ENCODE data around the gene PYGB.
"Not testable (repeated sequence)": the region's sequence is repeated elsewhere in the genome, so short reads cannot be mapped to it uniquely, and the experiment has no call there.

Gene PYGB

GRCh38 chr20:25249198-25249931 lies 1.5 kb downstream of the PYGB start:
- FAIRE-seq (no peak), DNase-seq (ENCODE audit: low spot score) (no peak)

GRCh38 chr20:25250508-25250907 lies 2.6 kb downstream of the PYGB start:
- FAIRE-seq (no peak), DNase-seq (ENCODE audit: low spot score) (no peak)

- DNase-seq (ENCODE audit: low spot score) (no peak), FAIRE-seq (no peak)
These were observed 3.1 kb downstream of the PYGB start for GRCh38 chr20:25251019-25251418.

GRCh38 chr20:25251558-25251957 lies 3.7 kb downstream of the PYGB start:
- no peak for FAIRE-seq
- DNase-seq (ENCODE audit: low spot score) = no peak

DNA sequence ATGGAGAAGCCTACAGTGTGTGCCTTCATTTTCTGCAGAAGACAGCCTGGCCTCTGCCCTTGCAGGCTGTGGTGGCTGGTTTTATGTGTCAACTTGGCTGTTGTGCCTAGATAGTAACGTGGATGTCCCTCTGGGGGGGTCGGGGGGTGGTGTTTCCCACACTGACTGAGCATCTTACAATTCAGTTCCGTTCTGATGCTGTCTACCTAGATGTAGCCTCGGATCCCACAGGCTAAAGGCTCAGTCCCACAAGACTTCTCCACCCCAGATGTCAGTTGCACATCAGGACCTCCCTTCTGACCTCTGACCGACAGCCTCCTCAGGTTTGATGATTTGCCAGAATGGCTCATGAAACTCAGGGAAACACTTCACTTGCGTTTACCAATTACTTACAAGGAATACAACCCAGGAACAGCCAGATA lies 4.4 kb downstream of the PYGB start:
- DNase-seq (ENCODE audit: low spot score) = no peak
- FAIRE-seq = no peak

DNA sequence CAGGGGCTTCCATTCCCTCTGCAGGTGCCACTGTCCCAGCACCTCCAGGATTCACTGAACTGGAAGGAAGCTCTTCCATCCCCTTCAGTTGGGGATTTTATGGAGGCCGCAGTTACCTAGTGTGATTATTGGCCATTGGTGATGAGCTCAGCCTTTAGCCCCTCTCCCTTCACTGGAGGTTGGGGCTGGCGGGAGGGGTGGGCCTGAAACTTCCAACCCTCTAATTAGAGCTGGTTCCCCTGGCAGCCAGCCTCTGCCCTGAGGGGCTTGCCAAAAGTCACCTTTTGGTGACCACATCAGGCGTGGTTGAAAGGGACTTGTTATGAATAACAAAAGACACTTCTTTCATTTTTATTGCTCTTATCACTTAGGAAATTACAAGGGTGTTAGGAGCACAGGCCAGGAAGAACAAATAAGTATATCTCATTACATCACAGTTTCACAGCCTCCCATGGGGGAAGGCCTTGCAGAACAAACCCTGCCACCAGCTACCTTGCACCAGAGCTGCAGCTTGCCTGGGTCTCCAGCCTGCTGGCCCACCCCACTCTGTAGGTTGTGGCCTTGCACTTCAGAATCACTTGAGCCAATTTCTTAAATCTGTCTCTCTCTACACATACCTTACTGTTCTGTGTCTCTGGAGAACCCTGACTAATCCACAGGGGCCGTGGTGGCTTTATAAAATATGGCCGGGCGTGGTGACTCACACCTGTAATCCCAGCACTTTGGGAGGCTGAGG lies 5.0 kb downstream of the PYGB start:
- FAIRE-seq = no peak
- no peak for DNase-seq (ENCODE audit: low spot score)

- DNase-seq (ENCODE audit: low spot score) = no peak
- FAIRE-seq = no peak
These were observed 5.9 kb downstream of the PYGB start for GRCh38 chr20:25253606-25254275.

DNA sequence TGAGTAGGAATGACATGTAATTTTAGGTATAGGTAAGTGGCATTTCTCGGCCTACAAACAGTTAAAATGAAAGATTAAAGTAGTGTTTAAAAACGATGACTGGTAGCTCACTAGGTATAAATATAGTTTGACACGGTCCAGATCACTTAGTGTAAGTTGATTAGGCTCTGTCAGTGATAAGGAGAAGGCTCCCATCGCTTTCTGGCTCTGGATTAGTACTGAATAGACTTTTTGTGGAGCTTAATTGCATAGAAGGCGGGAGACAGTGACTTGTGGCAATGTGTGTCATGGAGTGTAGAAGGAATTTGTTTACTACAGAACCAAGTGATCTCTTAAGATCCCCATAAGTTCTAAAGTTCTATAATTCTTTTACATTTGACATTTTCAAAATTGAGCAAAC lies 6.7 kb downstream of the PYGB start:
- no peak for FAIRE-seq

GRCh38 chr20:25254986-25255680 lies 7.2 kb downstream of the PYGB start:
- DNase-seq (ENCODE audit: low spot score) (no peak), FAIRE-seq (no peak)

More for the DNA sequence above, 6.7 kb downstream of the PYGB start:
- DNase-seq (ENCODE audit: low spot score) = no peak

- DNase-seq (ENCODE audit: low spot score) (no peak), FAIRE-seq (no peak)
These were observed 8.5 kb downstream of the PYGB start for GRCh38 chr20:25256226-25256859.

GRCh38 chr20:25257130-25257529 lies 9.2 kb downstream of the PYGB start:
- no peak for FAIRE-seq
- DNase-seq (ENCODE audit: low spot score) = no peak

GRCh38 chr20:25257756-25258475 lies 10.0 kb downstream of the PYGB start:
- DNase-seq (ENCODE audit: low spot score) = no peak
- no peak for FAIRE-seq

DNA sequence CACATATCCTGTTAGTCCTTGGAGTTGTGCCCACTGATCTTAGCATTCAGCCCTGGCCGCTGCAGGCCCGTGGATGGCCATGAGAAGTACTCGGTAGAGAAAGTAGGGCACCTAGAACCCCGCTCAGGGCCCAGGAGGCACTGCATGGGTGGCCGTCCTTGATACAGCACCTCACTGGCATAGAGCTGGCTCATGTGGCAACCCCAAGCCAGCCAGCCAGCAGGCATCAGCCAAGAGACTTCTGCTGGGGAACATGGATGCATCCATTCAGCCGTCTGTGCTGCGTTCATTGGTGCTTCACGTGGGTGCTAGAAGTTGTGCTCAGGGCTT lies 10.6 kb downstream of the PYGB start:
- FAIRE-seq (no peak), DNase-seq (ENCODE audit: low spot score) (no peak)

- FAIRE-seq = no peak
- no peak for DNase-seq (ENCODE audit: low spot score)
These were observed 10.9 kb downstream of the PYGB start for GRCh38 chr20:25258828-25259227.

DNA sequence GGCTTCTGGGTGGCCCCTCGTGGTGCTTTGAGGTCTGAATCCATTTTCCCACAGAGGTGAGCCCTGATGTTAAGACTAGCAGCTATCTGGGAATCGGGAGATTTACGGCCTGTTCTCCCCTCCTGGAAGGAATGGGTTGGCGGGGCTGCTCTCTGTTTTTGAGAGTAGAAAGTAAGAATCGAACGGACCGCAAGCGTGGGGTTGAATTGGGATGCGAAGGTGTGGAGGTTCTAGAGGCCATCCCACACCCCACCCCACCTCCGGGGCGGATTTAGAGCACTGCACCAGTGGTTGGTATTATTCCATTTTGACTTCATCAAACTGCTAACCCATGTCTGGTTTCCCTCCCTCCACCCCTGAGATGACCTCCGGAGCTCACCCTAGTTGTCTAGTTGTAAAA lies 11.5 kb downstream of the PYGB start:
- FAIRE-seq (no peak), DNase-seq (ENCODE audit: low spot score) (no peak)

- FAIRE-seq = no peak
These were observed 11.9 kb downstream of the PYGB start for GRCh38 chr20:25259788-25260254.

GRCh38 chr20:25260770-25261437 lies 13.0 kb downstream of the PYGB start:
- FAIRE-seq = not testable (repeated sequence)

More at GRCh38 chr20:25259788-25260254, 11.9 kb downstream of the PYGB start:
- no peak for DNase-seq (ENCODE audit: low spot score)

GRCh38 chr20:25269057-25269832 lies 21.4 kb downstream of the PYGB start:
- DNase-seq (ENCODE audit: low spot score) (no peak), FAIRE-seq (no peak)

More at GRCh38 chr20:25260770-25261437, 13.0 kb downstream of the PYGB start:
- DNase-seq (ENCODE audit: low spot score) = not testable (repeated sequence)

DNA sequence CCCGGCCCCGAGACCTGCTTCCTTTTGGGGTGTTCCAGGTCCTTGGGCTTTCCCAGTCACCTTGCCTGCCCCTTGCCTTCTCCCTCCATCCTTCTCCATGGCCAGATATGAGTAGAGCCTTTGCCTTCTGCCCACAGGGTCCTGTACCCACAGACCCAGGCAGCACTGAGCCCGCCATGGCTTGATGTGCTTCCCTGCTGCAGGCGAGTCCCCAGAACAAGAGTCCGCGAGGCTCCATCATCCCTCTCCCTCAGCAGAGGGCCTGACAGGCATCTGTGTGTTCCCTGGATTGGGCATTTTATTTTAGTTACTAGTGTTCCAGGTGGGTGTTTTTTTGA lies 21.9 kb downstream of the PYGB start:
- DNase-seq (ENCODE audit: low spot score) (no peak), FAIRE-seq (no peak)

Measured in urothelium cell line (cell line).